ENCODE results near the gene CST3.

- TF ChIP-seq POLR2A (IDR thresholded peaks at IDR 0.05) (no peak), CTCF (IDR thresholded peaks at IDR 0.05) (no peak)
Measured at GRCh38 chr20:23587631-23588030, 50.1 kb downstream of the CST3 start.
